ENCODE results near the gene MAP3K14.

MAP3K14 gene

DNA sequence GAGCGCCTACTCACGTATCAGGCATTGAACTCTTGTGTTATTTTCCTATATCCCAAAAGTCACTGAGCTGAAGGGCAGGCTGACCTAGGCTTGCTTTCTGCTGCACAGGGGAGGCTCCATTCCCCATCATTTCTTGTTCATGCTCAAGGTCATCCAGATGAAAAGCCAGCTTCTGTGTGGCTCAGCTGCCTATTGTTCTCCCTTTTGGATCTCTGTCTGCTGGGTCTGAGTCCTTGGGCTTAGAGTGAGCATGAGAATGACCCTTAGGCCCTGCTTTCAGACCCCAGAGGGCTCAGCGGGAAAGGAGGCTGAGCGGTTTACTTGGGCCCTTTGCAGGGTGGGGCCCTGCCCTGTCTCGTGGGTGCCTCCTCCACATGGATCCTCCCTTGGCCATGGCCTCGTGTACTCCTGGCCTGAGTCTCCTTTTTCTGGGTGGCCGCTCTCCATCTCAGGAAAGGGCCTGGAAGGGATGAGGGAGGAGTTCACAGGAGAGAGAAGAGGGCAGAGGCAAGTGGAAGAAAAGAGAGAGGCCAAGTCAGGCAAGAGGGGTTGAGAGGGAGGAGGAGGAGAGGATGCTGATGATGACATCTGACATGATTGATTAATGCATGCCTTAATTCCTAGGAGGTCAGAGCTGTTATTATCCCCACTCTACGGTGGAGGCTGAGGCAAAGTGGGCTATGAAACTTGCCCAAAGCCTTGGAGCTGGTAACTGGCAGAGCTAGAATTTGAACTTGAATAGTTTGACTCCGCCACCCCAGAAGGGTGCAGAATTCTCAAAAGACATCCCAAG, 19.8 kb upstream of the MAP3K14 start:
- Histone ChIP-seq H2AFZ (ENCODE audit: low read length) (no peak overlapping the region), H3K9ac (ENCODE audit: low read depth, low read length, poor library complexity, severe bottlenecking) (no peak overlapping the region), H3K9me3 (ENCODE audit: insufficient read depth, low read depth, low read length) (no peaks in the 10 kb centered on the region), H3K4me2 (ENCODE audit: low read depth, low read length, poor library complexity, severe bottlenecking) (no peak overlapping the region), H4K20me1 (ENCODE audit: insufficient read depth, low read length, poor library complexity, severe bottlenecking) (no peaks in the 10 kb centered on the region), H3K27me3 (ENCODE audit: insufficient read depth, low read length, poor library complexity, severe bottlenecking) (no peaks in the 10 kb centered on the region), H3F3A (ENCODE audit: low read depth) (no peaks in the 10 kb centered on the region), H3K36me3 (ENCODE audit: insufficient read depth, low read length) (no peaks in the 10 kb centered on the region), H3K79me2 (ENCODE audit: insufficient read depth, low read length) (no peaks in the 10 kb centered on the region), H3K4me3 (ENCODE audit: low read length, poor library complexity, severe bottlenecking) (no peak overlapping the region), H3K9me2 (replicated peaks; ENCODE audit: low read depth, low read length) (no peaks in the 10 kb centered on the region), H3K4me1 (ENCODE audit: insufficient read depth, low read length, poor library complexity, severe bottlenecking) (no peaks in the 10 kb centered on the region)
- TF ChIP-seq, protein P1, sequence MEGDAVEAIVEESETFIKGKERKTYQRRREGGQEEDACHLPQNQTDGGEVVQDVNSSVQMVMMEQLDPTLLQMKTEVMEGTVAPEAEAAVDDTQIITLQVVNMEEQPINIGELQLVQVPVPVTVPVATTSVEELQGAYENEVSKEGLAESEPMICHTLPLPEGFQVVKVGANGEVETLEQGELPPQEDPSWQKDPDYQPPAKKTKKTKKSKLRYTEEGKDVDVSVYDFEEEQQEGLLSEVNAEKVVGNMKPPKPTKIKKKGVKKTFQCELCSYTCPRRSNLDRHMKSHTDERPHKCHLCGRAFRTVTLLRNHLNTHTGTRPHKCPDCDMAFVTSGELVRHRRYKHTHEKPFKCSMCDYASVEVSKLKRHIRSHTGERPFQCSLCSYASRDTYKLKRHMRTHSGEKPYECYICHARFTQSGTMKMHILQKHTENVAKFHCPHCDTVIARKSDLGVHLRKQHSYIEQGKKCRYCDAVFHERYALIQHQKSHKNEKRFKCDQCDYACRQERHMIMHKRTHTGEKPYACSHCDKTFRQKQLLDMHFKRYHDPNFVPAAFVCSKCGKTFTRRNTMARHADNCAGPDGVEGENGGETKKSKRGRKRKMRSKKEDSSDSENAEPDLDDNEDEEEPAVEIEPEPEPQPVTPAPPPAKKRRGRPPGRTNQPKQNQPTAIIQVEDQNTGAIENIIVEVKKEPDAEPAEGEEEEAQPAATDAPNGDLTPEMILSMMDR (conservative IDR thresholded peaks at IDR 0.05; ENCODE audit: low read length): no peak
- TF ChIP-seq EZH2phosphoT487 (IDR thresholded peaks at IDR 0.05; ENCODE audit: borderline replicate concordance): no peak

DNA sequence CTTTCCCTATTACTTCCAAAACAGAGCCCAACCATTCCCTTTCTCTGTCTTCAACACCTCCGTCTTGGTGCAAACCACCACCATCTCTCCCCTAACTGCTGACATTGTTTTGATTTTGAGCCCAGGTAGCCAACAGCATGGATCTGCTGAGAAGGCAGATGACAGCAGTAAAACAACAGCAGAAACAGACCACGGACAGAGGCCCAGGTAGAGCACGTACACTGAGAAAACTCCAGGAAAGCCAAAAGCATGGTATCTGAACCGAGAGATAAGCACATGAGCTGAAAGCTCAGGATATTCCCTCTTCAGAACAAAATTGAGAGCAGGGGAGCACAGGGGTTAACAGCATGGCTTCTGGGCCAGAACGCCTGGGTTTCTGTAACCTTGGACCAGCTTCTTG, 18.9 kb upstream of the MAP3K14 start:
- H4K20me1 ChIP-seq (ENCODE audit: insufficient read depth, low read length, poor library complexity, severe bottlenecking): no peaks in the 10 kb centered on the region
- H3K4me1 ChIP-seq (ENCODE audit: insufficient read depth, low read length, poor library complexity, severe bottlenecking): no peaks in the 10 kb centered on the region
- no peak overlapping the region for H3K4me3 ChIP-seq (ENCODE audit: low read length, poor library complexity, severe bottlenecking)
- H3K79me2 ChIP-seq (ENCODE audit: insufficient read depth, low read length): no peaks in the 10 kb centered on the region
- no peaks in the 10 kb centered on the region for H3K9me3 ChIP-seq (ENCODE audit: insufficient read depth, low read depth, low read length)
- H3K9ac ChIP-seq (ENCODE audit: low read depth, low read length, poor library complexity, severe bottlenecking): no peak overlapping the region
- H3K27me3 ChIP-seq (ENCODE audit: insufficient read depth, low read length, poor library complexity, severe bottlenecking): no peaks in the 10 kb centered on the region
- H3F3A ChIP-seq (ENCODE audit: low read depth): no peaks in the 10 kb centered on the region
- no peaks in the 10 kb centered on the region for H3K9me2 ChIP-seq (replicated peaks; ENCODE audit: low read depth, low read length)
- no peak overlapping the region for H2AFZ ChIP-seq (ENCODE audit: low read length)
- no peaks in the 10 kb centered on the region for H3K36me3 ChIP-seq (ENCODE audit: insufficient read depth, low read length)
- no peak overlapping the region for H3K4me2 ChIP-seq (ENCODE audit: low read depth, low read length, poor library complexity, severe bottlenecking)
- TF ChIP-seq EZH2phosphoT487 (IDR thresholded peaks at IDR 0.05; ENCODE audit: borderline replicate concordance): no peak
- TF ChIP-seq, protein P1 (conservative IDR thresholded peaks at IDR 0.05; ENCODE audit: low read length): no peak

DNA sequence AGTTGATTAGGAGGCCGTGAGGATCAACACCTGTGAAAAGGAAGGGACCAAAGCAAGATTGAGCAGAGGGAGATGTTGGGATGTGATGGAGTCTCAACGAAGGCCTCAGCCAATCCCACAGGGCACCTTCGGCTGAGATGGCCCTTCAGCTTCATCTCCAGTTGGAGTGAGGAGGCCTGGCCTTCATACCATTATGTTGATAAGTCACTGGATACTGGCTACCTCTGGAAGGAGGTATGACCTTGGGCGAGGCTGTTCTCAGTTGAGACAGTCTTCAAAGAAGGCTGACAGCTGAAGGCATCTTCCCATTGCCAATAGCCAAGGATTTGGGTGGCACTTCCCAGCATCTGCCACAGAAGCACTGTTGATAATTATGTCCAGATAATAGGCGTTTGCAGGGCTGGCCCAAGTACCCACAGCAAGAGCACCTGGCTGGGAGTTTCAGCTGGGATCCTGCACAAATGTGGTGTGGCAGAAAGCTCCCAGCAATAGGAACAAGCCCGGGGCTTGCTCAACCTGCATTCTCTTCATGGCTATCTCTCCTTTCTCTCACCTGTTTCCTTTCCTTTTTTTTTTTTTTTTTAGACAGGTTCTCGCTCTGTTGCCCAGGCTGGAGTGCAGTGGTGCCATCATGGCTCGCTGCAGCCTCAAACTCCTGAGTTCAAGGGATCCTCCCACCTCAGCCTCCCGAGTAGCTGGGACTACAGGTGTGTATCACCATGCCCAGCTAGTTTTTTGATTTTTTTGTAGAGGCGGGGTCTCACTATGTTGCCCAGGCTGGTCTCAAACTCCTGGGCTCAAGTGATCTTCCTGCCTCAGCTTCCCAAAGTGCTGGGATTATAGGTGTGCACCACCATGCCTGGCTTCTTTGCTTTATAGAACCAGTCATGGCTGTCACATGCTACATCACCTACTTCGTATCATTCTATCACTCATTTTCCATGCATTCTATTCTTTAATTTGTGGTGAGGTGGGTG, 18.2 kb upstream of the MAP3K14 start:
- H3K9me2 ChIP-seq (replicated peaks; ENCODE audit: low read depth, low read length): no peaks in the 10 kb centered on the region
- H3K36me3 ChIP-seq (ENCODE audit: insufficient read depth, low read length): no peaks in the 10 kb centered on the region
- H3K4me3 ChIP-seq (ENCODE audit: low read length, poor library complexity, severe bottlenecking): no peak overlapping the region
- no peaks in the 10 kb centered on the region for H3K4me1 ChIP-seq (ENCODE audit: insufficient read depth, low read length, poor library complexity, severe bottlenecking)
- no peak overlapping the region for H2AFZ ChIP-seq (ENCODE audit: low read length)
- no peak overlapping the region for H3K9ac ChIP-seq (ENCODE audit: low read depth, low read length, poor library complexity, severe bottlenecking)
- no peaks in the 10 kb centered on the region for H3K9me3 ChIP-seq (ENCODE audit: insufficient read depth, low read depth, low read length)
- H4K20me1 ChIP-seq (ENCODE audit: insufficient read depth, low read length, poor library complexity, severe bottlenecking): no peaks in the 10 kb centered on the region
- H3K4me2 ChIP-seq (ENCODE audit: low read depth, low read length, poor library complexity, severe bottlenecking): no peak overlapping the region
- TF ChIP-seq EZH2phosphoT487 (IDR thresholded peaks at IDR 0.05; ENCODE audit: borderline replicate concordance): no peak
- TF ChIP-seq, protein P1 (conservative IDR thresholded peaks at IDR 0.05; ENCODE audit: low read length): no peak
- no peaks in the 10 kb centered on the region for H3F3A ChIP-seq (ENCODE audit: low read depth)
- no peaks in the 10 kb centered on the region for H3K79me2 ChIP-seq (ENCODE audit: insufficient read depth, low read length)
- H3K27me3 ChIP-seq (ENCODE audit: insufficient read depth, low read length, poor library complexity, severe bottlenecking): no peaks in the 10 kb centered on the region
